ENCODE measurements around the gene CNGB1.
A peak's percentile ranks its signal among the peaks of the same experiment; 100 is the strongest.
"Not testable (repeated sequence)": the region's sequence is repeated elsewhere in the genome, so short reads cannot be mapped to it uniquely, and the experiment has no call there.

CNGB1 gene

GRCh38 chr16:57862698-57863433 is 108.1 kb downstream of the CNGB1 start:
- no peaks in the 10 kb centered on the region for H3K36me3 ChIP-seq (ENCODE audit: control insufficient read depth in 5 of 5, insufficient read depth in 5 of 5, low read length in 5 of 5)
- no peak overlapping the region for H3K27ac ChIP-seq (ENCODE audit: low read depth, low read length)
- no peaks in the 10 kb centered on the region for H3K9me3 ChIP-seq (ENCODE audit: control insufficient read depth in 5 of 5, low read length in 5 of 5)
- peak overlapping the region in 1 of 5 donors; percentile 16 for H3K9ac ChIP-seq (ENCODE audit: low read length in 5 of 5)
- no peaks in the 10 kb centered on the region for H3K27me3 ChIP-seq (ENCODE audit: control insufficient read depth in 5 of 5, insufficient read depth in 4 of 5, low read length in 5 of 5)
- H3K4me3 ChIP-seq (ENCODE audit: low read depth in 1 of 5, low read length in 5 of 5) = no peak overlapping the region
- H3K4me1 ChIP-seq (ENCODE audit: control insufficient read depth in 5 of 5, insufficient read depth in 5 of 5, low read length in 5 of 5) = peaks cover 0 to 9% (median 3%) of the 10 kb centered on the region in 5 donors

- Histone ChIP-seq H3K27ac (ENCODE audit: low read depth, low read length) (no peak overlapping the region), H3K4me1 (ENCODE audit: control insufficient read depth in 5 of 5, insufficient read depth in 5 of 5, low read length in 5 of 5) (peaks cover 0 to 9% (median 3%) of the 10 kb centered on the region in 5 donors), H3K9me3 (ENCODE audit: control insufficient read depth in 5 of 5, low read length in 5 of 5) (peaks cover 0 to 7% (median 6%) of the 10 kb centered on the region in 5 donors), H3K4me3 (ENCODE audit: low read depth in 1 of 5, low read length in 5 of 5) (no peak overlapping the region), H3K36me3 (ENCODE audit: control insufficient read depth in 5 of 5, insufficient read depth in 5 of 5, low read length in 5 of 5) (no peaks in the 10 kb centered on the region), H3K27me3 (ENCODE audit: control insufficient read depth in 5 of 5, insufficient read depth in 4 of 5, low read length in 5 of 5) (no peaks in the 10 kb centered on the region), H3K9ac (ENCODE audit: low read length in 5 of 5) (no peak overlapping the region)
These were observed 111.6 kb downstream of the CNGB1 start for GRCh38 chr16:57859331-57859730.

- Histone ChIP-seq H3K4me1 (ENCODE audit: control insufficient read depth in 5 of 5, insufficient read depth in 5 of 5, low read length in 5 of 5) (peaks cover 0 to 9% (median 3%) of the 10 kb centered on the region in 5 donors), H3K9ac (ENCODE audit: low read length in 5 of 5) (no peak overlapping the region), H3K9me3 (ENCODE audit: control insufficient read depth in 5 of 5, low read length in 5 of 5) (peaks cover 0 to 7% (median 6%) of the 10 kb centered on the region in 5 donors), H3K4me3 (ENCODE audit: low read depth in 1 of 5, low read length in 5 of 5) (no peak overlapping the region), H3K27ac (ENCODE audit: low read depth, low read length) (no peak overlapping the region), H3K27me3 (ENCODE audit: control insufficient read depth in 5 of 5, insufficient read depth in 4 of 5, low read length in 5 of 5) (no peaks in the 10 kb centered on the region), H3K36me3 (ENCODE audit: control insufficient read depth in 5 of 5, insufficient read depth in 5 of 5, low read length in 5 of 5) (no peaks in the 10 kb centered on the region)
These were observed 112.3 kb downstream of the CNGB1 start for GRCh38 chr16:57858635-57859034.

- H3K27me3 ChIP-seq (ENCODE audit: control insufficient read depth in 5 of 5, insufficient read depth in 4 of 5, low read length in 5 of 5); H3K36me3 ChIP-seq (ENCODE audit: control insufficient read depth in 5 of 5, insufficient read depth in 5 of 5, low read length in 5 of 5); H3K4me1 ChIP-seq (ENCODE audit: control insufficient read depth in 5 of 5, insufficient read depth in 5 of 5, low read length in 5 of 5); H3K27ac ChIP-seq (ENCODE audit: low read depth, low read length); H3K9me3 ChIP-seq (ENCODE audit: control insufficient read depth in 5 of 5, low read length in 5 of 5); H3K9ac ChIP-seq (ENCODE audit: low read length in 5 of 5); H3K4me3 ChIP-seq (ENCODE audit: low read depth in 1 of 5, low read length in 5 of 5): not testable (repeated sequence)
These were observed 112.9 kb downstream of the CNGB1 start for GRCh38 chr16:57857991-57858390.

GRCh38 chr16:57855188-57855587 is 115.7 kb downstream of the CNGB1 start:
- Histone ChIP-seq H3K27me3 (ENCODE audit: control insufficient read depth in 5 of 5, insufficient read depth in 4 of 5, low read length in 5 of 5) (no peaks in the 10 kb centered on the region), H3K4me3 (ENCODE audit: low read depth in 1 of 5, low read length in 5 of 5) (no peak overlapping the region), H3K36me3 (ENCODE audit: control insufficient read depth in 5 of 5, insufficient read depth in 5 of 5, low read length in 5 of 5) (no peaks in the 10 kb centered on the region), H3K9me3 (ENCODE audit: control insufficient read depth in 5 of 5, low read length in 5 of 5) (peaks cover 0 to 7% (median 6%) of the 10 kb centered on the region in 5 donors), H3K27ac (ENCODE audit: low read depth, low read length) (no peak overlapping the region), H3K4me1 (ENCODE audit: control insufficient read depth in 5 of 5, insufficient read depth in 5 of 5, low read length in 5 of 5) (peaks cover 0 to 3% (median 0%) of the 10 kb centered on the region in 5 donors), H3K9ac (ENCODE audit: low read length in 5 of 5) (no peak overlapping the region)

GRCh38 chr16:57852189-57852588 is 118.7 kb downstream of the CNGB1 start:
- H3K4me1 ChIP-seq (ENCODE audit: control insufficient read depth in 5 of 5, insufficient read depth in 5 of 5, low read length in 5 of 5) = no peaks in the 10 kb centered on the region
- H3K27me3 ChIP-seq (ENCODE audit: control insufficient read depth in 5 of 5, insufficient read depth in 4 of 5, low read length in 5 of 5) = no peaks in the 10 kb centered on the region
- no peak overlapping the region for H3K4me3 ChIP-seq (ENCODE audit: low read depth in 1 of 5, low read length in 5 of 5)
- H3K27ac ChIP-seq (ENCODE audit: low read depth, low read length) = no peak overlapping the region
- no peak overlapping the region for H3K9ac ChIP-seq (ENCODE audit: low read length in 5 of 5)
- H3K36me3 ChIP-seq (ENCODE audit: control insufficient read depth in 5 of 5, insufficient read depth in 5 of 5, low read length in 5 of 5) = no peaks in the 10 kb centered on the region
- peaks cover 0 to 7% (median 6%) of the 10 kb centered on the region in 5 donors for H3K9me3 ChIP-seq (ENCODE audit: control insufficient read depth in 5 of 5, low read length in 5 of 5)

GRCh38 chr16:57848181-57848580 is 122.7 kb downstream of the CNGB1 start:
- no peak overlapping the region for H3K4me3 ChIP-seq (ENCODE audit: low read depth in 1 of 5, low read length in 5 of 5)
- H3K9me3 ChIP-seq (ENCODE audit: control insufficient read depth in 5 of 5, low read length in 5 of 5) = no peaks in the 10 kb centered on the region
- H3K9ac ChIP-seq (ENCODE audit: low read length in 5 of 5) = no peak overlapping the region
- H3K4me1 ChIP-seq (ENCODE audit: control insufficient read depth in 5 of 5, insufficient read depth in 5 of 5, low read length in 5 of 5) = no peaks in the 10 kb centered on the region
- no peaks in the 10 kb centered on the region for H3K36me3 ChIP-seq (ENCODE audit: control insufficient read depth in 5 of 5, insufficient read depth in 5 of 5, low read length in 5 of 5)
- no peak overlapping the region for H3K27ac ChIP-seq (ENCODE audit: low read depth, low read length)
- H3K27me3 ChIP-seq (ENCODE audit: control insufficient read depth in 5 of 5, insufficient read depth in 4 of 5, low read length in 5 of 5) = no peaks in the 10 kb centered on the region

GRCh38 chr16:57846931-57847330 is 124.0 kb downstream of the CNGB1 start:
- not testable (repeated sequence) for H3K27ac ChIP-seq (ENCODE audit: low read depth, low read length); H3K36me3 ChIP-seq (ENCODE audit: control insufficient read depth in 5 of 5, insufficient read depth in 5 of 5, low read length in 5 of 5); H3K4me3 ChIP-seq (ENCODE audit: low read depth in 1 of 5, low read length in 5 of 5); H3K9me3 ChIP-seq (ENCODE audit: control insufficient read depth in 5 of 5, low read length in 5 of 5); H3K9ac ChIP-seq (ENCODE audit: low read length in 5 of 5); H3K4me1 ChIP-seq (ENCODE audit: control insufficient read depth in 5 of 5, insufficient read depth in 5 of 5, low read length in 5 of 5); H3K27me3 ChIP-seq (ENCODE audit: control insufficient read depth in 5 of 5, insufficient read depth in 4 of 5, low read length in 5 of 5)

- Histone ChIP-seq H3K4me3 (ENCODE audit: low read depth in 1 of 5, low read length in 5 of 5) (no peak overlapping the region), H3K9ac (ENCODE audit: low read length in 5 of 5) (no peak overlapping the region), H3K9me3 (ENCODE audit: control insufficient read depth in 5 of 5, low read length in 5 of 5) (no peaks in the 10 kb centered on the region), H3K27ac (ENCODE audit: low read depth, low read length) (no peak overlapping the region), H3K36me3 (ENCODE audit: control insufficient read depth in 5 of 5, insufficient read depth in 5 of 5, low read length in 5 of 5) (no peaks in the 10 kb centered on the region), H3K4me1 (ENCODE audit: control insufficient read depth in 5 of 5, insufficient read depth in 5 of 5, low read length in 5 of 5) (no peaks in the 10 kb centered on the region), H3K27me3 (ENCODE audit: control insufficient read depth in 5 of 5, insufficient read depth in 4 of 5, low read length in 5 of 5) (no peaks in the 10 kb centered on the region)
These were observed 124.7 kb downstream of the CNGB1 start for GRCh38 chr16:57846078-57846697.

- Histone ChIP-seq H3K4me3 (ENCODE audit: low read depth in 1 of 5, low read length in 5 of 5) (no peak overlapping the region), H3K27me3 (ENCODE audit: control insufficient read depth in 5 of 5, insufficient read depth in 4 of 5, low read length in 5 of 5) (no peaks in the 10 kb centered on the region), H3K36me3 (ENCODE audit: control insufficient read depth in 5 of 5, insufficient read depth in 5 of 5, low read length in 5 of 5) (no peaks in the 10 kb centered on the region), H3K9me3 (ENCODE audit: control insufficient read depth in 5 of 5, low read length in 5 of 5) (no peaks in the 10 kb centered on the region), H3K4me1 (ENCODE audit: control insufficient read depth in 5 of 5, insufficient read depth in 5 of 5, low read length in 5 of 5) (no peaks in the 10 kb centered on the region), H3K27ac (ENCODE audit: low read depth, low read length) (no peak overlapping the region), H3K9ac (ENCODE audit: low read length in 5 of 5) (no peak overlapping the region)
These were observed 125.8 kb downstream of the CNGB1 start for GRCh38 chr16:57845115-57845514.

Measured in subcutaneous abdominal adipose tissue (tissue), 5 donors.